MM.1S (cell line): Measurements from ENCODE around the gene EFNA3.

ENCODE experiments used
- DNase-seq: peaks from one replicate; pipeline ENCODE4 v3.0.0-alpha.2; 2015
- H2AFZ ChIP-seq: fragments of 300-600 bp; sonication (generic); 2 replicates; pipeline ENCODE4 v1.6.0; 2016; ENCODE audit warnings: antibody characterized with exemption, low read length
- H3F3A ChIP-seq: fragments of 300-600 bp; sonication (generic); 2 replicates; pipeline ENCODE4 v1.6.1; 2016; ENCODE audit warnings: mild to moderate bottlenecking, antibody characterized with exemption, low read length, moderate library complexity, mixed read lengths; ENCODE audit not compliant: insufficient read depth
- H3K27ac ChIP-seq: fragments of 300-600 bp; sonication (generic); 2 replicates; pipeline ENCODE4 v1.5.1; 2016; ENCODE audit warnings: mild to moderate bottlenecking, low read length
- H3K27me3 ChIP-seq: fragments of 300-600 bp; sonication (generic); replicated peaks from 2 replicates; pipeline ENCODE4 v1.6.0; 2016; ENCODE audit warnings: low read length; ENCODE audit not compliant: insufficient read depth
- H3K36me3 ChIP-seq: fragments of 300-600 bp; sonication (generic); replicated peaks from 2 replicates; pipeline ENCODE4 v1.6.1; 2016; ENCODE audit warnings: mild to moderate bottlenecking, low read length, mixed read lengths; ENCODE audit not compliant: insufficient read depth
- H3K4me1 ChIP-seq: fragments of 300-600 bp; sonication (generic); 2 replicates; pipeline ENCODE4 v1.6.1; 2016; ENCODE audit warnings: low read length, mixed read lengths
- H3K4me2 ChIP-seq: fragments of 300-600 bp; sonication (generic); 2 replicates; pipeline ENCODE4 v1.6.0; 2016; ENCODE audit warnings: low read depth, low read length
- H3K4me3 ChIP-seq: fragments of 300-600 bp; sonication (generic); 2 replicates; pipeline ENCODE4 v1.5.1; 2016; ENCODE audit warnings: low read length, mixed read lengths
- H3K79me2 ChIP-seq: fragments of 300-600 bp; sonication (generic); 2 replicates; pipeline ENCODE4 v1.6.1; 2016; ENCODE audit warnings: mixed run types, low read length, mixed read lengths
- H3K9ac ChIP-seq: fragments of 300-600 bp; sonication (generic); 2 replicates; pipeline ENCODE4 v1.6.1; 2016; ENCODE audit warnings: low read length, mixed read lengths
- H3K9me2 ChIP-seq: fragments of 300-600 bp; sonication (generic); replicated peaks from 2 replicates; pipeline ENCODE4 v1.6.1; 2016; ENCODE audit warnings: mild to moderate bottlenecking, low read length, mixed read lengths; ENCODE audit not compliant: insufficient read depth
- H3K9me3 ChIP-seq: fragments of 300-600 bp; sonication (generic); replicated peaks from 2 replicates; pipeline ENCODE4 v1.6.1; 2016; ENCODE audit warnings: mild to moderate bottlenecking, low read length, mixed read lengths; ENCODE audit not compliant: insufficient read depth
- H4K20me1 ChIP-seq: fragments of 300-600 bp; sonication (generic); 2 replicates; pipeline ENCODE4 v1.6.1; 2016; ENCODE audit warnings: mild to moderate bottlenecking, low read length, moderate library complexity, mixed read lengths; ENCODE audit not compliant: insufficient read depth
- CTCF ChIP-seq: fragments of 300-600 bp; sonication (generic); IDR thresholded peaks from 2 replicates; pipeline ENCODE4 v1.5.1; 2016; ENCODE audit warnings: antibody characterized with exemption, low read length, mixed read lengths
- EZH2 ChIP-seq: fragments of 300-600 bp; sonication (generic); optimal IDR thresholded peaks from 2 replicates; pipeline ENCODE3; 2017; ENCODE audit warnings: low read depth, mild to moderate bottlenecking, antibody characterized with exemption, low read length, mixed read lengths
- EZH2phosphoT487 ChIP-seq: fragments of 300-600 bp; sonication (generic); IDR thresholded peaks from 2 replicates; pipeline ENCODE4 v1.6.1; 2018; ENCODE audit warnings: antibody characterized with exemption, low read length

Gene EFNA3

GRCh38 chr1:155034318-155035208 lies 44.1 kb upstream of the EFNA3 start:
- Histone ChIP-seq H3K9me2 (no peaks in the 10 kb centered on the region), H4K20me1 (no peaks in the 10 kb centered on the region)
- TF ChIP-seq EZH2phosphoT487, result no peak
- TF ChIP-seq CTCF, result no peak
- TF ChIP-seq EZH2, result no peak

DNA sequence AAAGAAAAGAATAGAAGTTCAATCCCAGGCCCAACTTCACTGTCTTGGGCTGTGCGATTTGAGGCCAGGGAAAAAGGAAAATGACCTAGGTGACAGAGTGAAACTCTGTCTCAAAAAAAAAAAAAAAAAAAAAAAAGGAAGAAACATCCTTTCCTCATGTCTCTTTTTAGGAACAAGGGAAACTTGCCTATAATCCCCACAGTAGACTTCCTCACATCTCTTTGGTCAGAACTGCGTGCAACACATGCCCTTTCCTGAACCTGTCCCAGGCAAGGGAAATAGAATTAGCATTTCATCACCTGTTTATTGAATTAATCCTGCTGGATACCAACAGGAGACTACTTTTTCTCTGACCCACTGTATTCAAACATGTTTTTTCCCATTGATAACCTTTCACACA lies 42.7 kb upstream of the EFNA3 start:
- H3K9me3 ChIP-seq, result no peaks in the 10 kb centered on the region
- no peaks in the 10 kb centered on the region for H3K79me2 ChIP-seq
- no peak for DNase-seq
- H3K27me3 ChIP-seq, result 0 out of 2 replicates have a peak, but pooled peaks cover 8% of the 10 kb centered on the region
- H3K36me3 ChIP-seq, result no peaks in the 10 kb centered on the region
- H3K4me2 ChIP-seq, result no peak overlapping the region
- no peak overlapping the region for H2AFZ ChIP-seq
- H3K4me3 ChIP-seq, result no peak overlapping the region
- H3F3A ChIP-seq, result peaks cover 10% of the 10 kb centered on the region
- H3K4me1 ChIP-seq, result peaks cover 16% of the 10 kb centered on the region
- TF ChIP-seq EZH2phosphoT487, result no peak
- TF ChIP-seq CTCF, result no peak
- TF ChIP-seq EZH2, result no peak
- H3K27ac ChIP-seq, result no peak overlapping the region
- no peaks in the 10 kb centered on the region for H3K9me2 ChIP-seq
- no peaks in the 10 kb centered on the region for H4K20me1 ChIP-seq
- no peak overlapping the region for H3K9ac ChIP-seq

More at GRCh38 chr1:155034318-155035208, 44.1 kb upstream of the EFNA3 start:
- Histone ChIP-seq H3K27ac (no peak overlapping the region), H3K79me2 (no peaks in the 10 kb centered on the region), H3K27me3 (0 out of 2 replicates have a peak, but pooled peaks cover 8% of the 10 kb centered on the region), H3K4me2 (no peak overlapping the region), H3K4me3 (no peak overlapping the region), H3K9me3 (no peaks in the 10 kb centered on the region), H3K36me3 (no peaks in the 10 kb centered on the region), H2AFZ (no peak overlapping the region), H3K4me1 (peaks cover 16% of the 10 kb centered on the region), H3F3A (peaks cover 10% of the 10 kb centered on the region), H3K9ac (no peak overlapping the region)
- DNase-seq, result no peak

DNA sequence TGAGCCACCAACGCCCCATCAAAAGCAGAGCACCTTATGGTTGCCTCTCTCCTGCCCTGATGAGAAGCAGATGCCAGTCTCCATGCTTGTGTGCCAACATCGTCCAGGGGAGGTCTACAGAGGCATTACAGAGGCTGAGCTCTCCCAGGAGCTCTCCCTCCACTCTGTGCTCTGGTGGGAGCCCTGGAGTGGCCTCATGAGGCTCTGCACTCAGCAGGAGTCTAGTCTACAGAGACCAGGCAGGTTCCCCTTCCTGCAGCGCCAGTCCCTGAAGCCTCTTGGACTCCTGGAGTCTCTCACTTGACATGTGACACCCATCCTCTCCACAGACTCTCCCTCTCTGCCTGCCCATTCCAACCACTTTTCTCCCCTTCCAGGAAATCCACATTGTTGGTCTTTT lies 41.6 kb upstream of the EFNA3 start:
- Histone ChIP-seq H3F3A (peaks cover 10% of the 10 kb centered on the region), H2AFZ (no peak overlapping the region), H3K4me3 (no peak overlapping the region), H4K20me1 (no peaks in the 10 kb centered on the region), H3K79me2 (no peaks in the 10 kb centered on the region), H3K27ac (no peak overlapping the region), H3K9me2 (no peaks in the 10 kb centered on the region), H3K4me1 (peaks cover 16% of the 10 kb centered on the region), H3K4me2 (no peak overlapping the region), H3K36me3 (no peaks in the 10 kb centered on the region), H3K9me3 (no peaks in the 10 kb centered on the region), H3K9ac (no peak overlapping the region), H3K27me3 (0 out of 2 replicates have a peak, but pooled peaks cover 5% of the 10 kb centered on the region)
- TF ChIP-seq EZH2 (no peak), CTCF (no peak), EZH2phosphoT487 (no peak)
- DNase-seq, result no peak
